ENCODE measurements around the gene FMO4. TPM values are rescaled to one million over a fixed set of nuclear protein-coding genes. Genes with fewer than 3 reads are reported as not detected.

FMO4 gene
- total and polyA plus RNA-seq, 9 of the 15 experiments (the other 6 are each of a cell fraction or from before 2014, with no cell fraction given) = 0.25 to 1.1 (median 0.54) TPM; not detected in 2

DNA sequence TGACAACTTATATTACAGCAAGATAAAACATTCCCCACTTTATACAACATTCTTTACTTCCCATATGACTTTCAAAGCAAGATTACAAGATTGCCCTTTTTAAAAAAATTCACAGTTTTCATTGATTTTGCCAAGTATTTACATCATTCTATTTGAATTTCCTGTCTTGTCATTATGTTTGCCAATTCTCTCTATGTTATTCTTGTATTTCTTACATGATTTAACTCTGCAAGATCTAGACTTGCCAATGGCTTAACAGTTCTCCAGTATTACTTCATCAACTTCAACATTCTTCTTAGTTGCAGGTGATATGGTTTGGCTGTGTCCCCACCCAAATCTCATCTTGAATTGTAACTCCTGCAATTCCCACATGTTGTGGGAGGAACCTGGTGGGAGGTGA, 31.6 kb downstream of the FMO4 start:
- BruUV-seq (replicated peaks) = no TSS peak
- Histone ChIP-seq H3K4me2 (ENCODE audit: insufficient read depth, low read length) (no peak overlapping the region), H2AFZ (ENCODE audit: low read depth, low read length) (no peak overlapping the region), H3K4me3 (no peak overlapping the region), H4K20me1 (replicated peaks; ENCODE audit: control insufficient read depth, insufficient read depth, low read length) (no peaks in the 10 kb centered on the region), H3K4me1 (replicated peaks in 1 of 2; ENCODE audit: control insufficient read depth in 2 of 2, insufficient read depth in 2 of 2, low read length in 2 of 2) (no peaks in the 10 kb centered on the region), H3K36me3 (ENCODE audit: control insufficient read depth, insufficient read depth, low read length) (no peaks in the 10 kb centered on the region), H3K9me1 (ENCODE audit: control insufficient read depth, insufficient read depth, low read length) (no peaks in the 10 kb centered on the region), H3K9ac (ENCODE audit: insufficient read depth in 1 of 2, low read depth in 2 of 2, low read length in 2 of 2) (no peak overlapping the region), H3K9me3 (replicated peaks; ENCODE audit: control insufficient read depth, insufficient read depth, low read depth, low read length) (no peaks in the 10 kb centered on the region), H3K79me2 (ENCODE audit: control insufficient read depth, insufficient read depth, low read length) (no peaks in the 10 kb centered on the region), H3K27me3 (ENCODE audit: control insufficient read depth in 2 of 2, insufficient read depth in 2 of 2, low read length in 2 of 2) (no peaks in the 10 kb centered on the region), H3K27ac (ENCODE audit: extremely low read depth, low read depth, low read length) (no peak overlapping the region)
- ATAC-seq (no peak), FAIRE-seq (no peak), DNase-seq (ENCODE audit: extremely low read depth in 1 of 4, low spot score in 3 of 4) (no peak)
- in situ Hi-C loops (cut with MboI) = no loop called here
- POLR2A ChIA-PET = no interaction called here
- CTCF ChIA-PET (ENCODE audit: low intra/inter-chr PET ratio) = no interaction called here
- no peak for TF ChIP-seq NCOA4 (IDR thresholded peaks at IDR 0.05; ENCODE audit: partially characterized antibody)
- TF ChIP-seq ZNF140 (CRISPR knock-in tag; IDR thresholded peaks at IDR 0.05) = no peak
- TF ChIP-seq, protein P1, sequence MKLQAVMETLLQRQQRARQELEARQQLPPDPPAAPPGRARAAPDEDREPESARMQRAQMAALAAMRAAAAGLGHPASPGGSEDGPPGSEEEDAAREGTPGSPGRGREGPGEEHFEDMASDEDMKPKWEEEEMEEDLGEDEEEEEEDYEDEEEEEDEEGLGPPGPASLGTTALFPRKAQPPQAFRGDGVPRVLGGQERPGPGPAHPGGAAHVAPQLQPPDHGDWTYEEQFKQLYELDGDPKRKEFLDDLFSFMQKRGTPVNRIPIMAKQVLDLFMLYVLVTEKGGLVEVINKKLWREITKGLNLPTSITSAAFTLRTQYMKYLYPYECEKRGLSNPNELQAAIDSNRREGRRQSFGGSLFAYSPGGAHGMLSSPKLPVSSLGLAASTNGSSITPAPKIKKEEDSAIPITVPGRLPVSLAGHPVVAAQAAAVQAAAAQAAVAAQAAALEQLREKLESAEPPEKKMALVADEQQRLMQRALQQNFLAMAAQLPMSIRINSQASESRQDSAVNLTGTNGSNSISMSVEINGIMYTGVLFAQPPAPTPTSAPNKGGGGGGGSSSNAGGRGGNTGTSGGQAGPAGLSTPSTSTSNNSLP (IDR thresholded peaks at IDR 0.05; ENCODE audit: borderline replicate concordance, low read depth, low read length) = no peak
- TF ChIP-seq, protein P2, sequence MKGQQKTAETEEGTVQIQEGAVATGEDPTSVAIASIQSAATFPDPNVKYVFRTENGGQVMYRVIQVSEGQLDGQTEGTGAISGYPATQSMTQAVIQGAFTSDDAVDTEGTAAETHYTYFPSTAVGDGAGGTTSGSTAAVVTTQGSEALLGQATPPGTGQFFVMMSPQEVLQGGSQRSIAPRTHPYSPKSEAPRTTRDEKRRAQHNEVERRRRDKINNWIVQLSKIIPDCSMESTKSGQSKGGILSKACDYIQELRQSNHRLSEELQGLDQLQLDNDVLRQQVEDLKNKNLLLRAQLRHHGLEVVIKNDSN (CRISPR knock-in tag; IDR thresholded peaks at IDR 0.05) = no peak
- TF ChIP-seq ILK (tag; IDR thresholded peaks at IDR 0.05; ENCODE audit: borderline replicate concordance, low read depth) = no peak
- no peak for TF ChIP-seq PCBP1 (IDR thresholded peaks at IDR 0.05; ENCODE audit: low read depth, low read length, poor library complexity, severe bottlenecking)
- TF ChIP-seq U2AF1 (optimal IDR thresholded peaks at IDR 0.05; ENCODE audit: low read depth, low read length) = no peak
- no peak for TF ChIP-seq SNIP1 (IDR thresholded peaks at IDR 0.05; ENCODE audit: low read depth)
- no peak for TF ChIP-seq RAD51 (IDR thresholded peaks at IDR 0.05; ENCODE audit: borderline replicate concordance, low read depth)
- TF ChIP-seq ZNF695 (CRISPR knock-in tag; IDR thresholded peaks at IDR 0.05) = no peak
- intact Hi-C loops (cut with micrococcal nuclease) = no loop called here
